ENCODE measurements around the gene OR11H1. TPM values are rescaled to one million over a fixed set of nuclear protein-coding genes. Genes with fewer than 3 reads are reported as not detected.

OR11H1 gene, protein sequence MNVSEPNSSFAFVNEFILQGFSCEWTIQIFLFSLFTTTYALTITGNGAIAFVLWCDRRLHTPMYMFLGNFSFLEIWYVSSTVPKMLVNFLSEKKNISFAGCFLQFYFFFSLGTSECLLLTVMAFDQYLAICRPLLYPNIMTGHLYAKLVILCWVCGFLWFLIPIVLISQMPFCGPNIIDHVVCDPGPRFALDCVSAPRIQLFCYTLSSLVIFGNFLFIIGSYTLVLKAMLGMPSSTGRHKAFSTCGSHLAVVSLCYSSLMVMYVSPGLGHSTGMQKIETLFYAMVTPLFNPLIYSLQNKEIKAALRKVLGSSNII
- not detected in 2 replicates for total RNA-seq

DNA sequence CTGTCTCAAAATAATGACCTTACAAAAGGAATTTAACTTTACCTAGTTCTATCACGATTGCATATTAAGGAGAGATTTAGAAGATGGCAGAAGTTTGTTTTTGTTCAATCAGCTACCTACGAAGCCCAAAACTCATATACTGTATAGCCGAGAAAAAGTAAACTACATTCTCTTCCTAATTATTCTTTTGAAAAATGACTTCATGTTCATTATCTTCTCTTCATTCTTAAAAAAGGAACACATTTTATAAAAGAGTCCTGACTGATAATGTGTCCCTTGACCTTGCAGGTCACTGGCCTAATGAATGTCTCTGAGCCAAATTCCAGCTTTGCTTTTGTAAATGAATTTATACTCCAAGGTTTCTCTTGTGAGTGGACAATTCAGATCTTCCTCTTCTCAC lies at the start of gene OR11H1:
OR11H1 (plus strand) TSS at position 301 of the 400 bp plus-strand sequence; CDS start at position 301, 0 bp downstream.

Other genes starting within 250 kb of the OR11H1 start
- not detected in 2 replicates for gene POTEH, start 161.8 kb downstream of the OR11H1 start, total RNA-seq

Measured in nasal cavity respiratory epithelium epithelial cell of viscerocranial mucosa (primary cell).